CD4-positive, alpha-beta T cell treated with Interleukin-17A for 1 hour (primary cell): ENCODE results near the gene MICAL3.
"Not testable (repeated sequence)": the region's sequence is repeated elsewhere in the genome, so short reads cannot be mapped to it uniquely, and the experiment has no call there.

Experiments
- DNase-seq: peaks from one replicate; pipeline ENCODE4 v3.0.0-alpha.2; 2020

Gene MICAL3

DNA sequence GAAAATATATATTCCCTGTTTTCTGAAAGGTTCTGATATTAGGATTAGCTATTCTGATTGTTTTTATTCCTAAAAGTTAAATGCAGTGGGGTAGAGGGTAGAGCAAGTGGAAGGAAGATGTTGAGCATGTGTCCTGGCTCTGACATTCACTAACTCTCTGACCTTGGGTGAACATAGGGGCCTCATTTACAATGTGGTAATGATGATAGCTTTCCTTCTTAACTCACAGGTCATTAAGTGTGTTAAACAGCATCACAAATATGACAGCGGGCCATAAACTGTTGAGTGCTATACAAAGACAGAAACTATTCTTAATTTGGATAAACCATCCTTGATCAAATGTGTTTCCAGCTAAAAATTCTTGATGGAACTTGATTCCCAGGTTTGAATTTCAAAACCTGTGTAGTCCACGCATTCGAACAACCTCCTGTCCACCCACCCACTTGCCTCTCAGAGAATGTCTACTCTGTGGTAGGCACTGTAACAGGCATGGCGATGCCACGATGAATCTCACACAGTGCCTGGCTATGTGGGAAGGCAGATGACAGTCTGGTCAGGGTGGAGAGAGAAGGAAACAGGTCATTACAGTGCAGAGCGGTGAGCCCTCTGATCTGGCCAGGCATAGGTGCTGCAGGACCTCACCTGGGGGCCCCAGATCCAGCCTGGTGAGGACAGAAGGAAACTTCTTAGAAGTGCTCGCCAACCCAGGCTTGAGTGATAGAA lies 34.2 kb upstream of the MICAL3 start:
- DNase-seq = no peak

DNA sequence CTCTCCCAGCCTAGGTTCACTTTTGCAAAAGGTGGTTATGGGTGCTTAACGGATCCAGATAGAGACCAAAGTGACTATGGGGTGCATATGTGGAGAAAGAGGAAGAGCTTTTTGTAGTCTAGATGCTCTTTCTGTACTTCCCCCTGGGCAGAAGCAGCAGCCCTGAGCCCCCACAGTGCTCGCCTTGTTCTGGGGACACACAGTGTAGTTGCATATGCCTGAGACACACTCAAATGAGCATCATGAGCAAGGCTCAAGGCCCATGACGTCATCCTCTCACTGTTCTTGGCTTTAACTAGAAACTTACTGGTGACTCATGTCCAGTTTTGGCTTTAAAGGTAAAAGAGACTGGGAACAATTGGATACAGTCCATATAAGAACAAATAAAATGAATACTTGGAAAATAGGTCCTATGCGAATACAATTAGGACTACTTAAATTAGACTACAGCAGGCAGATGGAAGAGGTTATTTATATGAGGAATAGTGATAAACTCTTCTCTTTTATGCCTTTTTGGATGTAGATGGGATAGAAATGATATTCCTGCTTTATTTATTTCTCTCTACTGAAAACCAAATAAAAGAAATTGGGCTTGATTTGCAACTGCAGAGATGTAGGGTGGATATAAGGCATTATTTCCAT lies 33.3 kb upstream of the MICAL3 start:
- no peak for DNase-seq

DNA sequence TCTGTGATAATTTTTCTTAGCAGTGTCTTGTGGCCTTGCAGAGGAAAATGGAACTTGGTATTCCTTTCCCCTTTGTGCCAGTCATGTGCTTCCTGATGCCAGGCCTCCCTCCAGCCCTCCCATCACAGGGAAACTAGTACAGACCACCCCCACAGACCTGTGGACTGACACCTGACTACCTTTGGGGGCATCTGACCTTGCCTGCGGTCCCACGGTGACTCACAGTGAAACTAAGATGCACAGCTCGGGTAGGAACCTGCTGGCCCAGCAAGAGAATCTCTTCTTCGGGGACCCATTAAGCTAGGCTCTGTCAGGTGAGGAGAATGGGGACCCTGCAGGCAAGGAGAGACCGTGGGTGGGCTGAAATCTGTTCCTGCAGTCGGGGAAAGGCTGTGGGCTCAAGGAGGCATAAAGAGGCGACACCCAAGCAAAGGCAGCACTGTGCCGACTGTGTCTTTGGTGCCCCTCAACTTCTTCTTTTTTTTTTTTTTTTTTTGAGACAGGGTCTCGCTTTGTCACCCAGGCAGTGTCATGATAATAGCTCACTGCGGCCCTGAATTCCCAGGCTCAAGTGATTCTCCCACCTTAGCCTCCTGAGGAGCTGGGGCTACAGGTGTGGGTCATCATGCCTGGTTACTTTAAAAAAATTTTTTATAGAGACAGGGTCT lies 32.6 kb upstream of the MICAL3 start:
- DNase-seq = no peak

DNA sequence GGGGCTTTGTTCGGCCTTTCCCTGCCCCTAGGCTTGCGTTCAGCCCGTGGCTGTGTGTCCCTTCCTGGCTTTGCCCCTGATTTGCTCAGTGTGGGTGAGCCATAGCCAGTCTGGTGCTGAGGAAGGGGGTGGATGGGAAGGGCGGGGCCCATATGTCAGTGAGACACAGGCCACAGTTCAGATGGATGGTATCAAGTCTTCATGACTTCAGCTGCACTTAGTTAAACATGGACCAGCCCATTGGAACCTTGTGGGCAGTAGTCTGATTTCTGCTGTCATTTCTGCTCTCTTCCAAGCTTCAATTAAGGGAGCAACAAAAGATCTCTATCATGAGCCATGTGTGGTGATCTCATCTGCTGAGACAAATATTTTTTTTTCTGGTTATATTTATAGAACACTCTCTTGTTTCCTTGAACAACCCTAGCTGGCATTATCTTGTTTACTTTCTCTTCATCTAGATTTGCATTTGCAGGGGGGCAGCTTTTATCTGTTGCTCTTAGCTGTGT lies 31.9 kb upstream of the MICAL3 start:
- no peak for DNase-seq

DNA sequence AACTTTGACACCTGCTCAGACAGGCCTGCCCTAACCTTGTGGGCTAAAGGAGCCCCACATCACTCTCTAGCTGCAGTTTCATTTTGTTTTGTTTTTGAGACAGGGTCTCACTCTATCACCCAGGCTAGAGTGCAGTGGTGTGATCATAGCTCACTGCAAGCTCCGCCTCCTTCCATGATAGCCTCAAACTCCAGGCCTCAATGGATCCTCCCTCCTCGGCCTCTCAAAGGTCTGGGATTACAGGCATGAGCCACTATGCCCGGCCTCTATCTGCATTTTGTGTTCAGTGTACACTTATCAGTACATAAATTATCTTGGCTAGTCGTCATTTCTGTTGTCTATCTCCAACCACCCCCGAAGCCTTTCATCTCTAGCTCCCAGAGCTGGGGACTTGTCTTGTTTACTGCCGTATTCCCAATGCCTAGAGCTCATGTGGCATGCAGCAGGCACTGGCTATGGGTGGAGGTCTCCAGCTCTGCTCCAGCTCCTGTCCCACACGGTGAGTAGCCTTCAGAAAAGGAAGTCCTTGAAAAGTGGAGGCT lies 31.3 kb upstream of the MICAL3 start:
- no peak for DNase-seq

DNA sequence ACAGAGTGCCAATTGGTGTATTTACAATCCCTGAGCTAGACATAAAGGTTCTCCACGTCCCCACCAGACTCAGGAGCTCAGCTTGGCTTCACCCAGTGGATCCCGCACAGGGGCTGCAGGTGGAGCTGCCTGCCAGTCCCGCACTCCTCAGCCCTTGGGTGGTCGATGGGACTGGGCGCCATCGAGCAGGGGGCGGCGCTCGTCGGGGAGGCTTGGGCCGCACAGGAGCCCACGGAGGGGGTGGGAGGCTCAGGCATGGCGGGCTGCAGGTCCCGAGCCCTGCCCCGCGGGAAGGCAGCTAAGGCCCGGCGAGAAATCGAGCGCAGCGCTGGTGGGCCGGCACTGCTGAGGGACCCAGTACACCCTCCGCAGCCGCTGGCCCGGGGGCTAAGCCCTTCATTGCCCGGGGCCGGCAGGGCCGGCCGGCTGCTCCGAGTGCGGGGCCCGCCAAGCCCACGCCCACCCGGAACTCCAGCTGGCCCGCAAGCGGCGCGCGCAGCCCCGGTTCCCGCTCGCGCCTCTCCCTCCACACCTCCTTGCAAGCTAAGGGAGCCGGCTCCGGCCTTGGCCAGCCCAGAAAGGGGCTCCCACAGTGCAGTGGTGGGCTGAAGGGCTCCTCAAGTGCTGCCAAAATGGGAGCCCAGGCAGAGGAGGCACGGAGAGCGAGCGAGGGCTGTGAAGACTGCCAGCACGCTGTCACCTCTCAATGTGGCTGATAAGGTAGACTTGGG lies 29.0 kb upstream of the MICAL3 start:
- not testable (repeated sequence) for DNase-seq

DNA sequence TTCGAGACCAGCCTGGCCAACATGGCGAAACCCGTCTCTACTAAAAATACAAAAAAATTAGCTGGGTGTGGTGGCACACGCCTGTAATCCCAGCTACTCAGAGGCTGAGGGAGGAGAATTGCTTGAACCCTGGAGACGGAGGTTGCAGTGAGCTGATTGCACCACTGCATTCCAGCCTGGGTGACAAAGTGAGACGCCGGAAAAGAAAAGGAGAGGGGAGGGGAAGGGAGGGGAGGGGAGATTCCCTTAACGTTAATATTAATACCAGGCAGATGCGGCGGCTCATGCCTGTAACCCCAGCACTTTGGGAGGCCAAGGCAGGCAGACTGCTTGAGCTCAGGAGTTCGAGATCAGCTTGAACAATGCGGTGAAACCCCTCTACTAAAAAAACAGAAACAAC lies 26.8 kb upstream of the MICAL3 start:
- not testable (repeated sequence) for DNase-seq

DNA sequence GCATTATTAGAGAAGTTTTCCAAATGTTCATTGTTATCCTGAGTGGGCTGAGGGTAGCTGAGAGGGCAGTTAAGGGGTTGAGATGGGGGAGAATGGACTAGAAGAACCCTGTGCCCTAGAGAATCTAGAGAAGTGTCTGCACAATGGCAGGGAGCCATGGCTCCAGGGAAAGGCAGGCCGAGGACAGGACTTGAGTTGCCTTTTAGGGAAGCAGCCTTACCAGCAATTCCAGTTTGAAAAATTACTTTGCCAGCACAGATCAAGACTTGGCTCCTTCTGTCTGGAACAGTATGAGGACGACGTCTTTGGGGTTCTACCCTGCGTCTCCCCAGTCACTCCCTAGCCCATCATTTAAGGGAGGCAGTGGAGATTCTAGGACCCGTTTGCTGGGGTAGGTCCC lies 25.7 kb upstream of the MICAL3 start:
- DNase-seq = no peak

DNA sequence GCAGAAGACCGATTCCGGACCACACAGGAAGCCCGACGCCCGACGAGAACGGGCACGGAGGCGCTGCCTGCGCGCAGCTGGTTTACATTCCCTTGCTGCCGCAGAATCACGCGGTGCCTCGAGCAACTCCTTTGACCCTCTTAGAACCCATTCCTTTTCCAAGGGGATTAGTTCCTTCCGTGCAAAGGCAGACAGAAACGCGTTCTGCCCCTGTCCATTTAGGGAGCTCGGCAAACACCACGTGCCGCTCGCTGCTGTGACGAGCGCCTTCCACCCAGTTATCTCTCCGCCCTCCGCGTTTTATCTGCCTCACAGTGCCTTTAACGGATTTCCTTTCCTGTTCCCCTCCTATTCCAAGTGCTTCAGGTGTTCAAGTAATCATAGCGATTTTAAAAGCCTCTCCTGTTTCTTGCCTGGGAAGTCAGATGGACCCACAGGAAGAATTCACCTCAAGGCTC lies 24.1 kb upstream of the MICAL3 start:
- no peak for DNase-seq

DNA sequence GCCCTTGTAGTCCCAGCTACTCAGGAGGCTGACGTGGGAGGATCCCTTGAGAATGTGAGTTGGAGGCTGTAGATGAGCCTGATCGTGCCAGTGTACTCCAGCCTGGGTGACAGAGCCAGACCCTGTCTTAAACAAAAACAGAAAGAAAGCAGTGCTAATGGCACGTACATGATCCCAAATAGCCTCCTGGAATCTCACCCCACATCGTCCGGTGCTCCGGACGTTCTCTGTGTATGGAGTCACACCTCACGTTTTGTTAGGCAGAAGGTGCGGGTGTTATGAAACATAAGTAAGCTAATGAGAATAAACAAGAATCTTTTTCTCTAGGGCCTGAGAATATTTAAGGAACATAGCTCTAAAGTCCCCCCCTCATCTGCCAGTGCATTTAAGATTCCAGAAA lies 23.7 kb upstream of the MICAL3 start:
- no peak for DNase-seq

DNA sequence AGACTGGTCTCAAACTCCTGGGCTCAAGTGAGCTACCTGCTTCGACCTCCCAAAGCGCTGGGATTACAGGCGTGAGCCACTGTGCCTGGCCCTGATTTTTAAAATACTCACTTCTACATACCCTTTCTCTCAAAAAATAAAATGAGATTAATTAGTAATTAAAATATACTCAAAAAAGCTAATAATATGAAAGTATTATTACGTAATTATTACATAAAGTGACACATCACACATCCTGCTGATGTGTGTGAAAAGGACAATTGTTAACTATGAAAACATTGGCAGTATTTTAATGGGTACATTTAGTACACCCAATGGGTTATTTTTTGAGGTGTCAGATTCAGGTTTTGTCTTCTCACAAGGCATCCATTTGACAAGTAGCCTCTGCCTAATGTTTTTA lies 21.4 kb upstream of the MICAL3 start:
- no peak for DNase-seq

DNA sequence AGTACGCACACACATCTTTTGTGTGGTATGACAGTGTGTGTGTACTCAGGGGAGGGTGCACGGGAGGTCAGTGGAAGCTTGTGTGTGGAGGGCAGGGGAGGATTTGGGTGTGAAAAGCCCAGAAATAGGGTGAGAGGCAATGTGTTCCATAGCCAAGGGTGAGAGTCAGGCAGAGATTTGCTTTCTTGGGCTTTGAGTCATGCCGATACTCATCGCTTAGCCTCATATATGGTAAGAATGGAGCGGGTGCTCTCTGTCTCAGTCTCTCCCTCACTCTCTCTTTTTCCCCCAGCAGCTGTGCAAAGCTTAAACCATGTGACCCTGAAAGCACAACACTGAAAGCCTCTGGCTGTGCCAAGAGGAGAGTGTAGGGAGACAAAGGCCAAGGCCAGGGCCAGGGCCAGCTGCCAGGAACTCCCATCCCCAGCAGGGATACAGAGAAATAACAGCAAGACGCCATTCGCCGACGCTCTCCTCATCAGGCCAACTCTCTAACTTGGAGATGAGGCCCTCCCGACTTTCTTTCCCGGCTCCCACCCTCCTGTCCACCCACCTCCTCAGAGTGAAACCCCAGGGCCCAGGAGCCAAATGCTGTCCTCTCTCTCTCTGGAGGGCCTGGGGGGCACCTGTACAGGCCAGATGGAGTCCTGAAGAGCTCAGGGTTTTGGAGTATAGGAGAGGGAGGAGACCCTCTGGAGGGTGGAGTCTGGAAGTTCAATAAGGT lies 20.3 kb upstream of the MICAL3 start:
- no peak for DNase-seq

DNA sequence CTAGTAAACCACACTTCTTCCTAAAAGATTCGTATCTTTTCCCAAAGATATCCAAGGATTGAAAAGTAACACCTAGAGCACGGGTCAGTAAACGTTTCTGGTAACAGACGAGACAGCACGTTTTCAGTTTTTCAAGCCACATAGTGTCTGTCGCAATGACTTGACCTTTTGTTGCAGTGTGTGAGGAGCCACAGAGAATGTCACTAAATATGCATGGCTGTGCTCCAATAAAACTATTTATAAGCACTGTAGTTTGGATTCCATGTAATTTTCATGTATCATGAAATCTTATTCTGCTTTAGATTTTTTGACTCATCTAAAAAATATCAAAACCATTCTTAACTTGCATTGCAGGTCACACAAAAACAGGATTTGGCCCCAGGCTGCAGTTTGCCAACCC lies 18.3 kb upstream of the MICAL3 start:
- DNase-seq = no peak

DNA sequence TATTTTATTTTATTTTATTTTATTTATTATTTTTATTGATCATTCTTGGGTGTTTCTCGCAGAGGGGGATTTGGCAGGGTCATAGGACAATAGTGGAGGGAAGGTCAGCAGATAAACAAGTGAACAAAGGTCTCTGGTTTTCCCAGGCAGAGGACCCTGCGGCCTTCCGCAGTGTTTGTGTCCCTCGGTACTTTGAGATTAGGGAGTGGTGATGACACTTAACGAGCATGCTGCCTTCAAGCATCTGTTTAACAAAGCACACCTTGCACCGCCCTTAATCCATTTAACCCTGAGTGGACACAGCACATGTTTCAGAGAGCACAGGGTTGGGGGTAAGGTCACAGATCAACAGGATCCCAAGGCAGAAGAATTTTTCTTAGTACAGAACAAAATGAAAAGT lies 16.5 kb upstream of the MICAL3 start:
- DNase-seq = not testable (repeated sequence)

DNA sequence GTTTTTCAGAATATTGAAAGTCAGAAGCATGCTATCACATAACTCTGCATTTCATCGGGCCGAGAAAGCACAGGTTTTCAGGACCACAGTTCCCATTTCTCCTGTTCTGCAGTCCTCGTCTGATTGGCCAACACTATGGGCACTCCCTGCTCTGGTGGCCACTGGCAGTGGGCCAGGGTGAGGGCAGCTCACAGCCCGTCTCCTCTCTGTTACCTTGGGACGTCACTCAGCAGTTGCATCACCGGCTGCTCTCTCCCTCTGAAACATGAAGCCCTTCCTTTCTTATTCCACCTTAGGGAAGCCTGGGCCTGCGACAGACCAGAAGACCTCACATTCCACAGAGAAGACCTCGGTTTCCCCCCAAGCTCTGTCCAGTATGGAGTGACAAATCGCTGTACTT lies 11.4 kb upstream of the MICAL3 start:
- DNase-seq = no peak

DNA sequence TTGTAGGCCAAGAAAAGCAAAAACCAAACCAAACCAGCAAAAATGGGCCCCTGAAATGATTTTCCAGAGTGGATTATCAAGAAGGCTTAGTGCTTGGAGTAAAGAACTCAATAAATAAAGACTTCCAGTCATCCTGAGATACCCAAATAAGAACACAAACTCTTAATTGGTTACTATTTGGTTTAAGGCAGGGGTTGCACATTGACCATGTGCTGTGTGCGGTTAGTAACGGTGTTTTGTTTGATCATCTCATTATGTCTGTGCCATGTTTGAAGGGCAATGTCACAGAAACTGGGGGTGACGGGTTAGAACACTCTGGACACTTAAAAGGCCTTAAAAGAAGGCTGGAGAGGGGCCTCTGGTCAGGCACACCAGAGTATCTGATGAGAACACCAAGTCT lies 9.7 kb upstream of the MICAL3 start:
- DNase-seq = no peak

DNA sequence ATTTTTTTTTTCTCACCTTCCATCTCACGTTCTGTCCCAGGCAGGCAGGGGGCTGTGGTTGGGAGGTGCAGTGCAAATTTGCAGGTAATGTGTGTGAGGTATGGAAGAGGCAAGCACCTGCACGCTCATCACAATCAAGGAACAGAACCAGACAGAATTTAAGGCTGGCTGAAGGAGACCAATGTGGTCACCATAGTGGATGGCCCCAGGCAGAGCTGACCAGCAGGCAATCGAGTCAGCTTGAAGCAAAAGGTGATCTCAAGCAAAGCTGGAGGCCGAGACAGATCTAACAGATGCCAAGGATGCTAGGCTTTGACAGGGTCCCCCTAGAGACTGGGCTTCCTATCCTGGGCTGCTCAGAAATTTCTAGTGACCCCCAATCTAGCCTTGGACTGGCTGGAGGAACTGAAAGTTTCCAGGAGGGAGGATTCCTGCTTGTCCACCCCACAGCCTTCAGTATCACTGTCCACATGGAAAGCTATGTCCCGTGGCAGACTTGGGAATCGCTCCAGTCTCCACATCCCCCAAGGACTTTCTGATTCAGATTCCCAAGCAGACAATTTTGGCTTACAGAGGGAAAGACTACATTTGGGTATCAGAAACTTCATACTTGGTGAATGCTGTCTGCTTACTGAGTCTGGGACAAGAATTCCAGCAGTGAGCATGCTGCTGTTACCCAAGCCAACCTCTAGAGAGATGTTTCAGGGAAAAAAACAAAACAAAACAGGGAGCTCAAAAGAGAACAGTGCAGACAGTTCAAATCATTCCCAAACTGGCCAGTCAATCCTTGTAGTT lies 9.0 kb upstream of the MICAL3 start:
- DNase-seq = no peak

DNA sequence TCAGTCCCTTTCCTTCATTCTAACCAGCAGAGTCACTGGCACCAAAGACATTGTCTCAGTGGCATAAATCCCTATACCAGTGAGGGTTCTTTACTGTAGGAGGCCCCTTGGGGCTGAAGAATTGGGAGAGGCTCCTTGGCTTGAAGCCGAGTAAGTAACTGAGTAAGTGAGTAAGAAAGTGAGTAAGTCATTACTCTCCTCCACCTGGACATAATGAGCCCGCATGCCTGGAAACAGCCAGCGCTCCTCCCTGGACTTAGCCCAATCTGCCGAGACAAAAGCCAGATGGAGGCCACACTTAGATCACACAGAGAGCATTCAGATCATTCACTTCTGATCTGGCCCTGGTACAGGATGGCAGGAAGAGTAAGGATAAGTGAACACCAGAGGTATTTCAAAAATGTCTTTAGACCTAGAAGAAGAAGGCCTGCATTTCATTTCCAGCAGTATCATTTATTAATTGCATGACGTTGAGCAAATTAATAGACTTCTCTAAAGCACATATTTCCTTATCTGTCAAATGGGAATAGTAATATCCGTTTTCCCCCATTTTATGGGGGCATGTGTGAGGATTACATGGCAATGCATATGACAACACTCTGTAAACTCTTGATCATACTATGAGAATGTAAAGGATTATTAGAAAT lies 8.2 kb upstream of the MICAL3 start:
- DNase-seq = no peak

DNA sequence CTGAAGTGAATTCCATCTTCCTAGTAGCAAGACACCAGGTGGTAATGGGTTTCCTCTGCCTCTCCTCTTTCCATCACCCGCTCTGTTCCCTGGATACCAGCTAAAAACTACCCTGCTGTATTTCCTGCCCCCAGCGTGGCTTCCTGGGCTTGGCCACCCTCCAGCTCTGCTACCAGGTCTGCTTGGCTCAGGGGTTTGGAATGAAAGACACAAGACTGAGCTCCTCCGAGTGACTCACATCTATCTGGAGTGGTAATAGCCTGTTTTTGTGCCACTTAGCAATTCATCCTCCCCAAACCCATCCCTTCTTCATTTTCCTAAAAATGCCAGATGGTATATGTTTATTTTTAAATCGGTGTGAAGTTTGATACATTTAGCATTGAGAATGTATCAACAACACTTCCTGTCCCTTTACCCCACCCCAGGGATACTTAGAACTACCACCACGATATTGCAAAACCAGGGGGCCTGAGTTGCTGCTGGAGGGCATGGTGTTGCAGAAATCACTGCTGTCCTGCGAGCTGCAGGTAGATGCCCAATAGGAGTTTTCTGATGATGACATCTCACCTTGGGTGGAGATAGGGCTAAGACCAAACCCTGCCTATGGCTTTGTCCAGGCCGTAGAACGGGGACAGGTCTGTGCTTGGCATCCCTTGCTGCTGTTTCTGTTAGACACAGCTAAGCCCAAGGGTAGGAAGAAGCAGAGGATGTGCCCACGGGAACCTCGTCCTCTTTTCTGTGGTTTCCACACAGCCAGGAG lies 7.5 kb upstream of the MICAL3 start:
- DNase-seq = no peak

DNA sequence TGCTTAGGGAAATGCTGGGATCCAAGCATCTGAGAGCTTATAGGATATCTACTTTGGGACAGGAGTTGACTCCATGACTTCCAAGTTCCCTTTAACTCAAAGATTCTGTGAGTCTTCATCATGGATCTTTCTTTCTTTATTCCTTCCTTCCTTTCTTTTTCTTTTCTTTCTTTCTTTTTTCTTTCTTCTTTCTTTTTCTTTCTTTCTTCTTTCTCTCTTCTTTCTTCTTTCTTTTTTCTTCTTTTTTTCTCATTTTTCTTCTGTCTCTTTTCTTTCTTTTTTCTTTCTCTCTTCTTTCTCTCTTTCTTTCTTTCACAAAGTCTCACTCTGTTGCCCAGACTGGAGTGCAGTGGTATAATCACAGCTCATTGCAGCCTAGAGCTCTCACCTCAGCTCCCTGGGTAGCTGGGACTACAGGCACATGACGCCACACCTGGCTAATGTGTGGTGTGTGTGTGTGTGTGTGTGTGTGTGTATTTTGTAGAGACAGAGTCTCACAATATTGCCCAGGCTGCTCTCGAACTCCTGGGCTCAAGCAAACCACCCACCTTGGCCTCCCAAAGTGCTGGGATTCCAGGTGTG lies 5.4 kb upstream of the MICAL3 start:
- no peak for DNase-seq
